ENCODE data around the gene FEZF2. TPM values are rescaled to one million over a fixed set of nuclear protein-coding genes. Genes with fewer than 3 reads are reported as not detected.

FEZF2 gene
- not detected for polyA plus RNA-seq (2012; ENCODE audit: missing spikeins)

DNA sequence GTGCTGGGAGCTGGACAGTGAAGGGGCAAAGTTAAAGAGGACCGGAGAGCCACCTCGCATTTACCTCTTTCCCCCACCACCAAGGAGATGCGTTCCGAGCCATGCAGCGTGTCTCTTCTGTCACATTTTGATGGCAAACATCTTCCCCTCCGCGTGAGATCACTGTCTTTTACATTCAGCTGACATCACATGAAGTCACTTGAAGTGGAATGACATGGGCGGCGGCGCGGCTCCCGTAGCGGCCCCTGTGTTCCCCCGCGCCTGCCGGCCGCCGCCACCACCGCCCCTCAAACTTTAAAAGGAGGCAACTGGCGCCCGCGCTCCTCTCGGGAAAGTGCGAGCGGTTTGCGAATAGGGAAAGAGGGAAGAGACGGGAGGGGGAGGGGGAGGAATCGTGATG, at the start of gene FEZF2:
Gene FEZF2, minus strand, starts transcription at position 336 of the 400 bp plus-strand sequence. CDS start 682 bp downstream, outside the sequence.
- no peak for TF ChIP-seq POLR2A (IDR thresholded peaks at IDR 0.05; ENCODE audit: low read depth, low read length)
- no peak for TF ChIP-seq TAF1 (IDR thresholded peaks at IDR 0.05; ENCODE audit: borderline replicate concordance, low read depth, low read length)
- TF ChIP-seq POLR2AphosphoS5 (IDR thresholded peaks at IDR 0.05; ENCODE audit: low read depth, low read length), result no peak
- no peak for DNase-seq (ENCODE audit: insufficient read length)
- no peak for FAIRE-seq

DNA sequence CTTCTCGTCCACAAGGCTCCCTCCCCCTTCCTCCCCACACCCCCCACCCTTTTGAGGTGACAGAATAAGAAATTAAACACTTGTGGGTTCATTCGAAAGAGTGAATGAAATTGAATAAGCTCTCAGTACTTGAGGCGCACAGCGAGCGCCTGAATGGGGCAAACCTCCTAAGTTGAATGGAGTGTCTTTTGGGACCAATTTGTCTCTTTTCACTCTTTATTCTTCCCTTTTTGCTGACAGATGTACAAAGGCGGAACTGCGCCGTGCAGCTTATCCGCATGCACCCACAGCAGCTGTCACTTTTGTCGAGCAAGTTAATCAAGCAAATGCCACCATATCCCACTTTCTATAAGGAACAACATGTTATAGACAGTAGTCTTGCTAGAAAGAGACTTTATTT, 47.9 kb upstream of the FEZF2 start:
- FAIRE-seq, result no peak
- no peak for DNase-seq (ENCODE audit: insufficient read length)
- TF ChIP-seq TAF1 (IDR thresholded peaks at IDR 0.05; ENCODE audit: borderline replicate concordance, low read depth, low read length), result no peak
- no peak for TF ChIP-seq POLR2AphosphoS5 (IDR thresholded peaks at IDR 0.05; ENCODE audit: low read depth, low read length)
- no peak for TF ChIP-seq POLR2A (IDR thresholded peaks at IDR 0.05; ENCODE audit: low read depth, low read length)

DNA sequence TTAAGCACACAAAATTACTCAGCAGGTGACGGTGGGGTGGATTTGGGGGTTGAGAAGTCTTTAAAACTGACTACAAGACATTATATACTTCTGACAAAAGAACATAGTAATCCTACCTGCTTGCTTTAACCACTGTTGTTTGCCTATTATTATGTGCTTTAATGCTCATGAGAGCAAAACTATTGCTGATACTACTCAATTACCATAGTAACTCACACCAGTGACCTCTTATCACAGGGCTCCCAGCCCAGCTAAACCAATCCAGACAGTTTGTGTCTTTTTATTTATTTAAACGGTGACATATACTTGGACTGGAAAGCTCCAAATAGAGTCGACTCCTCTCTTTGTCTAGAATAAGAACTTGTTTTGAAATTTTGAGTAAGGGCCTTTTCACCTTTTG, 42.8 kb upstream of the FEZF2 start:
- no peak for TF ChIP-seq POLR2A (IDR thresholded peaks at IDR 0.05; ENCODE audit: low read depth, low read length)
- TF ChIP-seq TAF1 (IDR thresholded peaks at IDR 0.05; ENCODE audit: borderline replicate concordance, low read depth, low read length), result no peak
- no peak for TF ChIP-seq POLR2AphosphoS5 (IDR thresholded peaks at IDR 0.05; ENCODE audit: low read depth, low read length)

DNA sequence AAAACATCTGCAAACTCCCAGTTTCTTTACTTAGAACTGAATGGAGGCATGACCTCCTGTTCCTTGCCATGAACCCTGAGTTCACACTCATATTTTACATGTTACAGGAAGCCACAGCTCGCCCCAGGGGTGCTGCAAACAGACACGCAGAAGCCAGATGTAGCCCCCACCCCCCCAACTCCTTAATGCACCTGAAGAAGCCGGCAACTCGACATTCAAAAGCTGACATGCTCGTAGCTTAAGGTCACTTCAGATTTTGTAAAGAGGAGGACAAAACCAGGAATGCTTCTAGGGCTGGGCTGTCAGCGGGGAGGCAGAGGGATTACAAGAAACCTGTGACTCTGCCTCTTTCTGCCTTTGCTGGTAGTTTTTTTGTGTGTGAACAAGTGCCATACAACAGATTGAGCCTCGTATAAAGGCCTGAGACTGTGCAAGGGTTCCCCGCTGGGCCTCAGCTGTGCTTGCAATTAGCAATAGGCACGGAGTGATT, 42.0 kb upstream of the FEZF2 start:
- no peak for DNase-seq (ENCODE audit: insufficient read length)
- TF ChIP-seq POLR2A (IDR thresholded peaks at IDR 0.05; ENCODE audit: low read depth, low read length) (no peak), POLR2AphosphoS5 (IDR thresholded peaks at IDR 0.05; ENCODE audit: low read depth, low read length) (no peak), TAF1 (IDR thresholded peaks at IDR 0.05; ENCODE audit: borderline replicate concordance, low read depth, low read length) (no peak)
- no peak for FAIRE-seq

More for the DNA sequence above, 42.8 kb upstream of the FEZF2 start:
- FAIRE-seq, result no peak
- DNase-seq (ENCODE audit: insufficient read length), result no peak

DNA sequence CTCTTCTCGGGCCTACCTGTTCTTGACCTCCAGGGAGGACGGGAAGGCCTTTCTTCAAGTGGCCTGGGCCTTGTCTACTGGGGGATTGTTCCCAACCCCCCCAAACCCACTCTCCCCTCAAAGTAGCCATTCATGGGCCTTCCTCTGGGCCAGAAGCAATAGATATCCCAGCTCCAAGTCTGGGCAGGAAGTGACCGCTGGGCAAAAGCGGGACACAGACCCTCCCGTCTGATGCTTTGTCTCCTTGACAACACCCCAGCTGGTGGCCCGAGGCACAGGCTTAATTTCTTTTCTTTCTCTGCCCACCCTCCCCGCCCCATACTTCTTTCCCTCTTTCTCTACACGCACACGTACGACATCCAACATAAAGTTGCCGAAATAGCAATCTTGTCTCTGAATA, 41.4 kb upstream of the FEZF2 start:
- DNase-seq (ENCODE audit: insufficient read length) (no peak), FAIRE-seq (no peak)
- TF ChIP-seq TAF1 (IDR thresholded peaks at IDR 0.05; ENCODE audit: borderline replicate concordance, low read depth, low read length) (no peak), POLR2AphosphoS5 (IDR thresholded peaks at IDR 0.05; ENCODE audit: low read depth, low read length) (no peak), POLR2A (IDR thresholded peaks at IDR 0.05; ENCODE audit: low read depth, low read length) (no peak)

DNA sequence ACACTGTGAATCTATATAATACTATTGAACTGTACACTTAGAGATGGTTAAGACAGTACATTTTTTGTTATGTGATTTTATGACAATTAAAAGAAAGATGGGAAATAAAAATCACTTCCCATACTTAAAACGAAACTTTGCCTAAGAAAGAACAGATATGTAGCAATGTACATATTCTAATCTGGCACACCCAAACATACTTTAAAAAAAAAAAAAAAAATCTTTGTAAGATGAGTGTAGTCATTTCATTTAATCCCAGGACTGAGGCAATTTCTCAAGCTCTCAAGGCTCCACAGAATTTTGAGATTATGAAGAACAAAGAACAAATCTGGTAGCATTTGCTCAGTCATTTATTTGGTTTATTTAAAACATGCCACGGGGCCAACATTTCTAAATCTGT, 40.3 kb upstream of the FEZF2 start:
- DNase-seq (ENCODE audit: insufficient read length) (no peak), FAIRE-seq (no peak)
- TF ChIP-seq POLR2AphosphoS5 (IDR thresholded peaks at IDR 0.05; ENCODE audit: low read depth, low read length) (no peak), POLR2A (IDR thresholded peaks at IDR 0.05; ENCODE audit: low read depth, low read length) (no peak), TAF1 (IDR thresholded peaks at IDR 0.05; ENCODE audit: borderline replicate concordance, low read depth, low read length) (no peak)

DNA sequence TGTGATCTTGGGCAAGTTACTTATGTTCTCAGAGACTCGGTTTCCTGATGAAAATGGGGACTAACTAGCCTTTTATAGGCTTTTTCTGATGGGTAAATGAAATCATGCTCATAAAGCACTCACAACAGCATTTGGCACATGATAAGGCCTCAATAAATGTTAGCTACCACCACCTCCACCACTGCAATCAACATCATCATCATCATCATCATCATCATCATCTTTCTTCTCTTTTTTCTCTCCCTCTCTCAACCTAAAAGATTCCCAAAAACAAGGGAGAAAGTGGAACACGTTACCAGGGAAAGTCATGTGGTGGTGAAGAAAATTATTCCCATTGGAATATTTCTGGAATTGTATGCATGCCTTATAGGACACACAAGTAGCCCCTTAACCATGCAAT, 33.6 kb upstream of the FEZF2 start:
- TF ChIP-seq POLR2AphosphoS5 (IDR thresholded peaks at IDR 0.05; ENCODE audit: low read depth, low read length) (no peak), POLR2A (IDR thresholded peaks at IDR 0.05; ENCODE audit: low read depth, low read length) (no peak), TAF1 (IDR thresholded peaks at IDR 0.05; ENCODE audit: borderline replicate concordance, low read depth, low read length) (no peak)
- DNase-seq (ENCODE audit: insufficient read length) (no peak), FAIRE-seq (no peak)

DNA sequence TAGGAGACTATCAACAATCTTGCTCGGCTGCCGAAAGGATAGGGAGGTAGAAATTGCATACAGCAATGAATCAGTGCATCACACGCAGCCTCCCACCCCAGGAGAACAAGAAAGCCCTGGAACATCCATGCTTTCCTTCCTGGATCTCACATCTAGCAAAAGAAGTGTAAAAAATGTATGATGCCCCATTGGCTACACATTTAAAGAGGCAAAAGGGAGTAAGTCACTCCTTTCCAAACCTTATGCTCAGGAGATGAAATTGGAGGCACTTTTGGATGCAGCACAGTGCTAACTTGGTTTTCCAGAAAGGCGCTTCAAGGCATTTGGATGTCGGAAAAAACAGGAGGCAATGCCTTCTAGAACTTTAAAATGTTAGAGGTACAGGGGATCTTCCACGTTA, 32.2 kb upstream of the FEZF2 start:
- FAIRE-seq (no peak), DNase-seq (ENCODE audit: insufficient read length) (no peak)
- no peak for TF ChIP-seq POLR2AphosphoS5 (IDR thresholded peaks at IDR 0.05; ENCODE audit: low read depth, low read length)

DNA sequence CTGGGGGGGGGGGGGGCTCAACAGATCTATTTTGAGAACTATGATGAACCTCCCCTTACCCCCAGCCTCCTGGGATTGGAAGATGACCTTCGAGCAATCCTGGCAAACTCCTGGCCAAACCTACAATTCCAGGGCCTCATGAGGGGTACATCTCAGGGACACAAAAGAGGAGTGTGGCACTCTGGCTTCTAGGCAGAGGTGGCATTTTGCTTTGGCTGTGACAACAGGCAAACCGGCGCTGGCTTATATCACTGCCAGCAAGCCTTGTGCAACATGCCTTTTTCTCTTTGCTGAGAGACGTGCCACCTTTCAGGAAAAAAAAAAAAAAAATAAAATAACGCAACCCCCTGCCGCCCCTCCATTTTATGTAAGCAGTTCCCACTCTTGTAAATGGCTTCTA, 31.8 kb upstream of the FEZF2 start:
- FAIRE-seq, result no peak
- TF ChIP-seq POLR2A (IDR thresholded peaks at IDR 0.05; ENCODE audit: low read depth, low read length), result no peak
- TF ChIP-seq TAF1 (IDR thresholded peaks at IDR 0.05; ENCODE audit: borderline replicate concordance, low read depth, low read length), result no peak
- TF ChIP-seq POLR2AphosphoS5 (IDR thresholded peaks at IDR 0.05; ENCODE audit: low read depth, low read length), result no peak

DNA sequence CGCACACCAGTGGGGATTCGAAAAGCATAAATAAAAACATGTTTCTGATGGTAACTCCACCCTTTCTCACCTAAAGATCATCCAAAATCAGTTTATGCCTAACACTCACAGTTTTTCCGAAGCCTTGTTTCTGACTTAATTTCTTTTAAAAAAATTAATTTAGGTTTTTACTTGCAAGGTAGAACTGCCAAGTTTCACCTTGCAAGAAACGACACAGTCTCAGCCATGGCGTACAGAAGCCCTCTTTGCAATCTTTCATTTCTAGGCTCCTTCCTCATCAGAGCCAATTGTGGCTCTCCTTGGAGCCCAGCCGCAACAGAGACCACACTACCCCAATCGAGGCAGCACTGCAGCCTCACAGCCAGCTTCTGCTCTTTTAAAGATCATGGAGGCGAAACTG, 31.0 kb upstream of the FEZF2 start:
- FAIRE-seq (no peak), DNase-seq (ENCODE audit: insufficient read length) (no peak)
- no peak for TF ChIP-seq POLR2A (IDR thresholded peaks at IDR 0.05; ENCODE audit: low read depth, low read length)
- no peak for TF ChIP-seq POLR2AphosphoS5 (IDR thresholded peaks at IDR 0.05; ENCODE audit: low read depth, low read length)
- TF ChIP-seq TAF1 (IDR thresholded peaks at IDR 0.05; ENCODE audit: borderline replicate concordance, low read depth, low read length), result no peak

More for the DNA sequence above, 31.8 kb upstream of the FEZF2 start:
- DNase-seq (ENCODE audit: insufficient read length), result no peak

DNA sequence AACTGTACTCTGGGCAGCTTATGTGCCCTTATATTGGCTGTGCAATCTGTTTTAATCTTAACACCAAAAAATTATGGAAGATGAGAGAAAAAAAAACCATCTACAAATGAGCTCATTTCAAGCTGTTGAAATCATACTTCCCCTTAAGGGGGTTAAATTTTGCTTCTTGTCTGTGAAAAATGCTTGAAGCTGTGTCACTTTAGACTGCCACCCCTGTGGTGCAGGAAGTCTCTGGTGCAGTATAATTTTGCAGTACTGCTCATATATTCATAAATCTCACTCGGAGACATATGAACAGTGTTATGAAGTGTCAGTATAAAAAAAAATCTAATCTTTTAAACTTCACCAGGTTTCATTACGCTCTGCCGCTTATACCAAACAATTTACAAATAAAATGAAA, 30.4 kb upstream of the FEZF2 start:
- FAIRE-seq (no peak), DNase-seq (ENCODE audit: insufficient read length) (no peak)
- TF ChIP-seq TAF1 (IDR thresholded peaks at IDR 0.05; ENCODE audit: borderline replicate concordance, low read depth, low read length) (no peak), POLR2A (IDR thresholded peaks at IDR 0.05; ENCODE audit: low read depth, low read length) (no peak), POLR2AphosphoS5 (IDR thresholded peaks at IDR 0.05; ENCODE audit: low read depth, low read length) (no peak)

DNA sequence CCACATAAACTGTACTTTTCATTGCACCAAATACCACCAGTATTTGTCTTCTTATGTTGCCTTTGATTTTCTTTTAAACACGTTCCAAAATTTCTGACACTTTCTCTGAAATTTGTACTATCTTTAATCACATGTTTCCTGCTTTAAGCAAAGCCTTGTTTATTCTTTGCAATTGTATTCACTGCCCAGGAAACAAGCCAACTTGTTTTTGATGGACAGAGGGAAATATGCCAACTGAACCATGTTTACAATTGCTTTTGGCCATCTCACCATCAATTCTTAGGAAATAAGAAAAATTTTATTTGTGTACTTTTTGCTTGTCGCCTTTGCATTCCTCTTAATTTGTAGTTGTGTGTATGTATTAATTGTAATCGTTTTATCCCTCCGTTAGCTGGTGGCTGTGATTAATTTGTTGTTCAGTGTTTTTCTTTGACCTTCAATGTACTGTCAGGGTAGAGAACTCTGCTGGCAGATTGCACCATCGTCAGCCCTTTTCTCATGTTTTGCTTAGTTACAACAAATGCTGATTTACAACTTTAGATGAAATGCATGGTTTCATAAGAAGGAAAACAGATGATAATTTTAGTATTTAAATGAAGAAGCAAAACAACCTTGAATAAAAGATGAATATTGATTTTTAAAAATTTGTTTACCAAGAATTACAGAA, 19.4 kb upstream of the FEZF2 start:
- DNase-seq (ENCODE audit: insufficient read length) (no peak), FAIRE-seq (no peak)
- no peak for TF ChIP-seq POLR2A (IDR thresholded peaks at IDR 0.05; ENCODE audit: low read depth, low read length)
- TF ChIP-seq TAF1 (IDR thresholded peaks at IDR 0.05; ENCODE audit: borderline replicate concordance, low read depth, low read length), result no peak
- TF ChIP-seq POLR2AphosphoS5 (IDR thresholded peaks at IDR 0.05; ENCODE audit: low read depth, low read length), result no peak
